ENCODE data around the gene GPR155. TPM values are rescaled to one million over a fixed set of nuclear protein-coding genes. Genes with fewer than 3 reads are reported as not detected.
"Not testable (repeated sequence)": the region's sequence is repeated elsewhere in the genome, so short reads cannot be mapped to it uniquely, and the experiment has no call there.

GPR155 gene
- total RNA-seq, 4 donors from 2014 or later, result 2.1 to 9.9 (median 3.6) TPM

DNA sequence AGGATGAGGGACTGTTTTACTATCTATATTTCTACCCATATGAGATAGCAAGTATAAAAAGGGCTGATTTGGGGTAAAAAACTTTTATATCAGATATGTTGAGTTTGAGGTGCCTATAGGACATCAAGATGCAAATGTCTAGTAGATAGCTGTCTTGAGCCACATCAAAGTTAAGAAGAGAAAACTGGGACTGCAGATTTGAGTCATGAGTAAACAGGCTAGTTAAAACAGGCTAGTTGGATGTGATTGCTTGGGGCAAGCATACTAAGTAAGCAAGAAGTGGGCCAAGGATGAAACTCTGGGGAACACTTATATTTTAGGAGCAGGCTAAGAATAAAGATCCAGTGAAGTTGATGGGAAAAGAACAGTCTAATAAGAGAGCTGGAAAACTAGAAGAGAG is 94.1 kb downstream of the GPR155 start:
- H3K9me3 ChIP-seq, result no peaks in the 10 kb centered on the region
- no peak for TF ChIP-seq POLR2A (IDR thresholded peaks at IDR 0.05)
- TF ChIP-seq, protein P1, sequence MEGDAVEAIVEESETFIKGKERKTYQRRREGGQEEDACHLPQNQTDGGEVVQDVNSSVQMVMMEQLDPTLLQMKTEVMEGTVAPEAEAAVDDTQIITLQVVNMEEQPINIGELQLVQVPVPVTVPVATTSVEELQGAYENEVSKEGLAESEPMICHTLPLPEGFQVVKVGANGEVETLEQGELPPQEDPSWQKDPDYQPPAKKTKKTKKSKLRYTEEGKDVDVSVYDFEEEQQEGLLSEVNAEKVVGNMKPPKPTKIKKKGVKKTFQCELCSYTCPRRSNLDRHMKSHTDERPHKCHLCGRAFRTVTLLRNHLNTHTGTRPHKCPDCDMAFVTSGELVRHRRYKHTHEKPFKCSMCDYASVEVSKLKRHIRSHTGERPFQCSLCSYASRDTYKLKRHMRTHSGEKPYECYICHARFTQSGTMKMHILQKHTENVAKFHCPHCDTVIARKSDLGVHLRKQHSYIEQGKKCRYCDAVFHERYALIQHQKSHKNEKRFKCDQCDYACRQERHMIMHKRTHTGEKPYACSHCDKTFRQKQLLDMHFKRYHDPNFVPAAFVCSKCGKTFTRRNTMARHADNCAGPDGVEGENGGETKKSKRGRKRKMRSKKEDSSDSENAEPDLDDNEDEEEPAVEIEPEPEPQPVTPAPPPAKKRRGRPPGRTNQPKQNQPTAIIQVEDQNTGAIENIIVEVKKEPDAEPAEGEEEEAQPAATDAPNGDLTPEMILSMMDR (IDR thresholded peaks at IDR 0.05), result no peak
- no peak overlapping the region for H3K4me3 ChIP-seq
- no peaks in the 10 kb centered on the region for H3K27me3 ChIP-seq
- intact Hi-C loops (cut with DNase I), result no loop called here
- DNase-seq, result no peak
- H3K4me1 ChIP-seq, result peaks cover 18 to 48% (median 25%) of the 10 kb centered on the region in 3 donors
- H3K27ac ChIP-seq, result no peak overlapping the region
- peaks cover 0 to 28% (median 0%) of the 10 kb centered on the region in 3 donors for H3K36me3 ChIP-seq

- H3K4me3 ChIP-seq; intact Hi-C loops (cut with DNase I); H3K9me3 ChIP-seq; DNase-seq; H3K27me3 ChIP-seq; H3K27ac ChIP-seq: not testable (repeated sequence)
- Histone ChIP-seq H3K4me1 (peaks cover 14 to 36% (median 20%) of the 10 kb centered on the region in 3 donors), H3K36me3 (peaks cover 3 to 51% (median 11%) of the 10 kb centered on the region in 3 donors)
- WGBS, 2 donors, result 92 to 93% methylated on average over 3 of the region's 3 CpGs
Measured at GRCh38 chr2:174390303-174390702, 96.5 kb downstream of the GPR155 start.

- no peak overlapping the region for H3K4me3 ChIP-seq
- H3K27ac ChIP-seq, result no peak overlapping the region
- intact Hi-C loops (cut with DNase I), result no loop called here
- 86 to 98% methylated on average over 5 to 6 of the region's 6 CpGs for WGBS, 2 donors
- peaks cover 13 to 33% (median 18%) of the 10 kb centered on the region in 3 donors for H3K4me1 ChIP-seq
- H3K27me3 ChIP-seq, result no peaks in the 10 kb centered on the region
- no peaks in the 10 kb centered on the region for H3K9me3 ChIP-seq
- H3K36me3 ChIP-seq, result peaks cover 3 to 55% (median 11%) of the 10 kb centered on the region in 3 donors
- no peak for TF ChIP-seq POLR2A (IDR thresholded peaks at IDR 0.05)
- TF ChIP-seq, protein P1 (IDR thresholded peaks at IDR 0.05), result no peak
- DNase-seq, result no peak
Measured at GRCh38 chr2:174389542-174389941, 97.3 kb downstream of the GPR155 start.

DNA sequence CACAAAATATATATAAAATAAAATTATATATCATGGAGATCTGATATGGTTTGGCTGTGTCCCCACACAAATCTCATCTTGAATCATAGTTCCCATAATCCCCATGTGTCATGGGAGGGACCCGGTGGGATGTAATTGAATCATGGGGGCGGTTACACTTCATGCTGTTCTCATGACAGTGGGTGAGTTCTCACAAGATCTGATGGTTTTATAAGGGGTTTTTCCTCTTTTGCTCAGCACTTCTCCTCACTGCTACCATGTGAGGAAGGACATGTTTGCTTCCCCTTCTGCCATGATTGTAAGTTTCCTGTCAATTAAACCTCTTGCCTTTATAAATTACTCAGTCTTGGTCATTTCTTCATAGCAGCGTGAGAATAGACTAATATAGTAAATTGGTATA is 98.1 kb downstream of the GPR155 start:
- peaks cover 5 to 24% (median 11%) of the 10 kb centered on the region in 3 donors for H3K4me1 ChIP-seq
- H3K9me3 ChIP-seq; H3K27me3 ChIP-seq; H3K27ac ChIP-seq; DNase-seq; H3K4me3 ChIP-seq; intact Hi-C loops (cut with DNase I): not testable (repeated sequence)
- H3K36me3 ChIP-seq, result peaks cover 3 to 64% (median 11%) of the 10 kb centered on the region in 3 donors
- 77 to 89% methylated on average over 2 to 3 of the region's 3 CpGs for WGBS, 2 donors

- WGBS, 2 donors, result 82 to 85% methylated on average over 3 of the region's 3 CpGs
- H3K36me3 ChIP-seq, result peaks cover 3 to 79% (median 19%) of the 10 kb centered on the region in 3 donors
- DNase-seq, result no peak
- no peaks in the 10 kb centered on the region for H3K4me1 ChIP-seq
- TF ChIP-seq POLR2A (IDR thresholded peaks at IDR 0.05), result no peak
- TF ChIP-seq, protein P1 (IDR thresholded peaks at IDR 0.05), result no peak
- no peaks in the 10 kb centered on the region for H3K27me3 ChIP-seq
- H3K9me3 ChIP-seq, result no peaks in the 10 kb centered on the region
- intact Hi-C loops (cut with DNase I), result no loop called here
- H3K27ac ChIP-seq, result no peak overlapping the region
- H3K4me3 ChIP-seq, result no peak overlapping the region
Measured at GRCh38 chr2:174385201-174385600, 101.6 kb downstream of the GPR155 start.

DNA sequence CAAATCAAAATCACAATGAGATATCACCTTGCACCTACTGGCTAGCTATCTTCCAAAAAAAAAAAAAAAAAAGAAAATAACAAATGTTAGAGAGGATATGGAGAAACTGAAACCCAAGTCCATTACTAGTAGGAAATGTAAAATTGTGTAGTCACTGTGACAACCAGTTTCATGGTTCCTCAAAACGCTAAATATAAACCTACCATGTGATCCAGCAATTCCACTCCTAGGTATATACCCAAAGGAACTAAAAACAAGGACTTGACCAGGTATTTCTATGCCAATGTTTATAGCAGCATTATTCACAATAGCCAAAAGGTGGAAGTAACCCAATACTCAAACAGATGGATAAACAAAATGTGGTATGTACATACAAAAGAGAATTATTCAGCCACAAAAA is 103.0 kb downstream of the GPR155 start:
- Histone ChIP-seq H3K36me3 (peaks cover 3 to 84% (median 19%) of the 10 kb centered on the region in 3 donors), H3K9me3 (no peaks in the 10 kb centered on the region), H3K4me3 (no peak overlapping the region), H3K27me3 (no peaks in the 10 kb centered on the region), H3K27ac (no peak overlapping the region), H3K4me1 (no peaks in the 10 kb centered on the region)
- 76 to 82% methylated on average over 1 of the region's 1 CpG for WGBS, 2 donors
- TF ChIP-seq POLR2A (IDR thresholded peaks at IDR 0.05), result no peak
- TF ChIP-seq, protein P1 (IDR thresholded peaks at IDR 0.05), result no peak
- intact Hi-C loops (cut with DNase I), result no loop called here
- DNase-seq, result no peak

Other genes with a start within 250 kb of the GPR155 start
- 10 to 100 TPM; 72.7 to 85.1 (median 78.3) TPM for gene OLA1, start 238.5 kb downstream of the GPR155 start, total RNA-seq
- not detected for gene SP9, start 152.1 kb downstream of the GPR155 start, total RNA-seq
- 10 to 100 TPM; 15.1 to 23.1 (median 18.7) TPM for gene SCRN3, start 91.3 kb downstream of the GPR155 start, total RNA-seq
- 10 to 100 TPM in 1 of 4 donors, 1 to 10 TPM in 3; 2.2 to 17.5 (median 6.0) TPM for gene WIPF1, start 110.8 kb upstream of the GPR155 start, total RNA-seq